Body of pancreas (tissue), 4 donors: Measurements from ENCODE around the gene SLC5A7.

ENCODE experiments used
- CTCF ChIP-seq, 7 experiments: fragments of 450-650 bp in 4 of 7; fragments of 200-600 bp in 3 of 7; sonication (generic) in 3 of 7; IDR thresholded peaks; one replicate each; pipeline ENCODE4 v1.5.1; 2016 to 2019; ENCODE audit warnings: antibody characterized with exemption in 7 of 7
- POLR2A ChIP-seq, 3 donors: fragments of 450-650 bp; IDR thresholded peaks; one replicate each; pipeline ENCODE4 v1.6.1; 2016; ENCODE audit warnings: antibody characterized with exemption in 3 of 3, mild to moderate bottlenecking in 2 of 3

- TF ChIP-seq CTCF (IDR thresholded peaks at IDR 0.05) (no peak), POLR2A (IDR thresholded peaks at IDR 0.05) (no peak)
These were observed 39.9 kb downstream of the SLC5A7 start for GRCh38 chr2:108026092-108026794.
